Measurements from ENCODE around the gene DLX1. TPM values are rescaled to one million over a fixed set of nuclear protein-coding genes. Genes with fewer than 3 reads are reported as not detected.
"Not testable (repeated sequence)": the region's sequence is repeated elsewhere in the genome, so short reads cannot be mapped to it uniquely, and the experiment has no call there.

The DLX1 gene
- total RNA-seq, 1 donor from 2014 or later: not detected

DNA sequence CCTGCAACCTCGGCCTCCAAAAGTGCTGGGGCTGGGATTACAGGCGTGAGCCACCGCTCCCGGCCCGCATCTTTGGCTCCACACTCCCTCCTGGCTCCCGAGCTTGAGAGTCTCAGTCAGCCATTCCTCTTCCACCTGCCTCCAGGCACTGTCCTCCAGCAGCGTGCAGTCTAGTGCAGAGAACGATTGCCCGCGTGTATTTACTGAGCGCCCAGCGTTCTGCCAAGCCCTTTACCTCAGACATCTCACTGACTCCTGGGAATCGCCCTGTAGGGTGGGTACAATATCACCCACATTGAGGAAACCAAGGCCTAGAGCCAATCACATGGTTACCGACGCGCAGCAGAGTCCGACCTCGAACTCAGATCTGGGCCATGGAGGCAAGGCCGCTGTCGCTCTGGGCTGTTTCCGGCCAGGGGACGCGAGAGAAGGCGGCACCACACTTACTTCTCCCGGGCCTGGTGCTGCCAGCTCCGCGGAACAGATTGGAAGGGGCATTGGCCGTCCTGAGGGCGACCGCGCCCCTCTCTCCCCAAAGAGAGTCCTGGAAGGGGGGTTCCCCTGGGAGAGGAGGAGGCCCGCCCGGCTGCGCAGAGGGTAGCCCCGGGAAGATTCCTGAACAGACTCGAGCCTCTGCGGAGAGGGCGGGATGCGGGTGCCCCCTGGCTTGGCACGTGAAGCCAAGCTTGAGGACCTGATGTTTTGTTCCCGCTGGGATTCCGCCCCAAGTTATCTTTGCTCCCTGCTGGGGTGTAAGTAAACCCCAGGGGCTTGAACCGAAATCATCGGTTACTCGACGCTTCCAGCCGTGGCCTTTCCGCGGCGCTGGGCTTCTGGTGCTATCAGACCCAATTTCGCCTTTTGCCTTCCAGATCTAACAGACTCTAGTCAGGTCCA, 22.6 kb downstream of the DLX1 start:
- Histone ChIP-seq H3K36me3 (ENCODE audit: control insufficient read depth, insufficient read depth, low read length) (no peaks in the 10 kb centered on the region), H3K4me3 (ENCODE audit: low read depth, low read length) (no peak overlapping the region), H3K27me3 (ENCODE audit: control insufficient read depth, insufficient read depth, low read length) (peaks cover 19% of the 10 kb centered on the region)
- no peak for DNase-seq (ENCODE audit: low read depth)
- TF ChIP-seq, protein P1, sequence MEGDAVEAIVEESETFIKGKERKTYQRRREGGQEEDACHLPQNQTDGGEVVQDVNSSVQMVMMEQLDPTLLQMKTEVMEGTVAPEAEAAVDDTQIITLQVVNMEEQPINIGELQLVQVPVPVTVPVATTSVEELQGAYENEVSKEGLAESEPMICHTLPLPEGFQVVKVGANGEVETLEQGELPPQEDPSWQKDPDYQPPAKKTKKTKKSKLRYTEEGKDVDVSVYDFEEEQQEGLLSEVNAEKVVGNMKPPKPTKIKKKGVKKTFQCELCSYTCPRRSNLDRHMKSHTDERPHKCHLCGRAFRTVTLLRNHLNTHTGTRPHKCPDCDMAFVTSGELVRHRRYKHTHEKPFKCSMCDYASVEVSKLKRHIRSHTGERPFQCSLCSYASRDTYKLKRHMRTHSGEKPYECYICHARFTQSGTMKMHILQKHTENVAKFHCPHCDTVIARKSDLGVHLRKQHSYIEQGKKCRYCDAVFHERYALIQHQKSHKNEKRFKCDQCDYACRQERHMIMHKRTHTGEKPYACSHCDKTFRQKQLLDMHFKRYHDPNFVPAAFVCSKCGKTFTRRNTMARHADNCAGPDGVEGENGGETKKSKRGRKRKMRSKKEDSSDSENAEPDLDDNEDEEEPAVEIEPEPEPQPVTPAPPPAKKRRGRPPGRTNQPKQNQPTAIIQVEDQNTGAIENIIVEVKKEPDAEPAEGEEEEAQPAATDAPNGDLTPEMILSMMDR (IDR thresholded peaks at IDR 0.05; ENCODE audit: insufficient read depth, low read length, severe bottlenecking): no peak
- no peak for FAIRE-seq

DNA sequence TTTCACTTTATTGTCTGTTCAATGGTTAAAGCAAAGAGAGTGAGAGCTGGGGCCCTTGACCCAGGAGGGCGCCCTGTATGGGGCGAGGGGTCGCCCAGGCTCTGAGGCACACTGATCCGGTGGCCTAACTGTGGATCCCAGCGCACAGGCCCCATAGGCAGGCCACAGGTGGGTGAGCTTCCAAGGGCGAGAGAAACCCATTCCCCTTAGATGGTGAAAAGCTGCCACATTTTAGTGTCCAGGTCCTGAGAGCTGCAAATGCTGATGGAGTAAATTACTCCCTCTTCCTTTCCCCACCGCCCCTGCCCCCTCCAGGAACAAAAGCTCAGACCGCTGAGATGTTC, 23.3 kb downstream of the DLX1 start:
- TF ChIP-seq, protein P1 (IDR thresholded peaks at IDR 0.05; ENCODE audit: insufficient read depth, low read length, severe bottlenecking): no peak
- Histone ChIP-seq H3K27me3 (ENCODE audit: control insufficient read depth, insufficient read depth, low read length) (peaks cover 19% of the 10 kb centered on the region), H3K36me3 (ENCODE audit: control insufficient read depth, insufficient read depth, low read length) (no peaks in the 10 kb centered on the region), H3K4me3 (ENCODE audit: low read depth, low read length) (no peak overlapping the region)
- FAIRE-seq (no peak), DNase-seq (ENCODE audit: low read depth) (no peak)

DNA sequence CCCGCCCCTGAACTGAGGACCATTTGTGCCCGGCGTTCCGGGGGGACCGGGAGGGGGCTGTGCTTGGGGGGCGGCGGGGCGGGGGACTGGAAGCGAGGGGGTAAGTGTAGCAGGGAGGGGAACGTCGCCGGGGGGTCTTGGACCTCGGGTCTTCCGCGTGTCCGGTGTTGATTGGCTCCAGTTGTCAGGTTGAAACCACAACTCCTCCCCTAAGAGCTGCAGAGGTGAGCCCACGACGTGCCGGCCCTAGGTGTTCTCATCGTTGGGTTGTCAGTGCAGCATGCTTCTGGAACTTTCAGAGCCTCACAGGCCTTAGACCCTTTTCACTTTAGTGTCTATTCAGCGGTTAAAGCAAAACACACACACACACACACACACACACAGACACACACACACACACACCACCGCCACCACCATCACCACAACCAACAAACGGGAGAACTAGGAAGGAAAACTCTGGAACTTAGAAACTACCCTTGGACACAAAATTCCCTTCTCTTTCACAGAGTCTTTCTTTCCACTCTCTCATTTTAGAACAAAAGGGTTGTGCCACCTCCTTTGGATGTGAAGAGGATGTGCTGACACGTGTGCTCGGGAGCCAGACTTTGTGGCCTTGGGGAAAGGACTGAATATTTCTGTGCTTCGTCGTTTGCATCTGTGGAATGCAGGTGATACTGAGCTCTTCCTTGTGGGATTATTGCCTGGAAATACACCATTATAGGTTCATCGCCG, 24.1 kb downstream of the DLX1 start:
- DNase-seq (ENCODE audit: low read depth): no peak
- H3K36me3 ChIP-seq (ENCODE audit: control insufficient read depth, insufficient read depth, low read length): no peaks in the 10 kb centered on the region
- FAIRE-seq: no peak
- peaks cover 19% of the 10 kb centered on the region for H3K27me3 ChIP-seq (ENCODE audit: control insufficient read depth, insufficient read depth, low read length)
- no peak overlapping the region for H3K4me3 ChIP-seq (ENCODE audit: low read depth, low read length)
- TF ChIP-seq, protein P1 (IDR thresholded peaks at IDR 0.05; ENCODE audit: insufficient read depth, low read length, severe bottlenecking): no peak

DNA sequence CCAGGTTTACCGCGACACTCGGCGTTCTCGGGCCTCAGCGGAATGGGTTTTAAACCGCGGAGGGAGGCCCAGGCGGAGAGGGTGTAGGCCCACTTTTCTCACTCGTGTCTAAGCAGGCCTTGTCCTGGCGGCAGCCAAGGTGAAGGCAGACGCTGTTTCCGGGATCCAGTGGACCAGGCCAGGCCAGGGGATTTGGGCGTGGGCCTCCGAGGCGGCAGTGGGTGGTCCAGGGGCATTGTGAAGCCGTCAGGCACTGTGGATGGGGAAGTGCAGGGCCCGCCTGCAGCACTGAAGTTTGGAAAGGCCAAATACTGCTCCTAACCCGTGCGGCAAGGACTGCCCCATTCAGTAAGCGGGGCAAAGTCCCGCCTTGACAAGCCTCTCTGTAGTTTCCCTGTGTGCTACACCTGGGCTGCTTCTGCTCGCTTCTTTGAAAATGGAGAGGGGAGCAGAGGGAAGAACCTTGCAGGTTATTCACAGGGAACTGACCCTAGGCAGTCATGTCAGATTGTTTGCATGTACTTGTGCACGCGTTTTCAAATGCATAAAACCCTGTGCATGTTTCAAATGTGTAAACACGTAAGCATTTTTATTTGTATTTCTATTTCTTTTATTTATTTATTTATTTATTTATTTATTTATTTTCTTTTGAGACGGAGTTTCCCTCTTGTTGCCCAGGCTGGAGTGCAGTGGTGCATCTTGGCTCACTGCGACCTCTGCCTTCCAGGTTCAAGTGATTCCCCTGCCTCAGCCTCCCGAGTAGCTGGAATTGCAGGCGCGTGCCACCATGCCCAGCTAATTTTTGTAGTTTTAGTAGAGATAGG, 24.9 kb downstream of the DLX1 start:
- H3K4me3 ChIP-seq (ENCODE audit: low read depth, low read length): no peak overlapping the region
- no peak for FAIRE-seq
- H3K27me3 ChIP-seq (ENCODE audit: control insufficient read depth, insufficient read depth, low read length): peaks cover 19% of the 10 kb centered on the region
- DNase-seq (ENCODE audit: low read depth): no peak
- H3K36me3 ChIP-seq (ENCODE audit: control insufficient read depth, insufficient read depth, low read length): no peaks in the 10 kb centered on the region
- TF ChIP-seq, protein P1 (IDR thresholded peaks at IDR 0.05; ENCODE audit: insufficient read depth, low read length, severe bottlenecking): no peak

DNA sequence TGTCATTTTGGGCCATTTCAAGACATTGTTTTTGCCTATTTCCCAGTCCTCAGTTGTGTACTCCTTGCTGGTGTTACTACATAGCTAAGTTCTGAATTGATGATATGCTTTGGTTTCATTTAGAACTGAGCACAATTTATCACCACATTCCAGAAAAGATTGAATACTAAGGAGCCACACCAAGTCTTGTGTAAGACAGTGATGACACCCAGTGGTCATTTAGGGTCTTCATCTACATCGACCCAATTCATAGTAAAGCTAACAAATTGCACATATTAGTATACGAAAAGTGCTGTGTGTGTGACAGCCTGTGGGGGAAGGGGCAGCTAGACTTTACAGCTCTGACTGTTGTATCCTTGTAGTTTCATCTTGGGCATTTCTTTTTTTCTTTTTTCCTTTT, 28.3 kb downstream of the DLX1 start:
- H3K4me3 ChIP-seq (ENCODE audit: low read depth, low read length): no peak overlapping the region
- DNase-seq (ENCODE audit: low read depth): no peak
- FAIRE-seq: no peak
- no peaks in the 10 kb centered on the region for H3K36me3 ChIP-seq (ENCODE audit: control insufficient read depth, insufficient read depth, low read length)
- H3K27me3 ChIP-seq (ENCODE audit: control insufficient read depth, insufficient read depth, low read length): no peaks in the 10 kb centered on the region
- TF ChIP-seq, protein P1 (IDR thresholded peaks at IDR 0.05; ENCODE audit: insufficient read depth, low read length, severe bottlenecking): no peak

DNA sequence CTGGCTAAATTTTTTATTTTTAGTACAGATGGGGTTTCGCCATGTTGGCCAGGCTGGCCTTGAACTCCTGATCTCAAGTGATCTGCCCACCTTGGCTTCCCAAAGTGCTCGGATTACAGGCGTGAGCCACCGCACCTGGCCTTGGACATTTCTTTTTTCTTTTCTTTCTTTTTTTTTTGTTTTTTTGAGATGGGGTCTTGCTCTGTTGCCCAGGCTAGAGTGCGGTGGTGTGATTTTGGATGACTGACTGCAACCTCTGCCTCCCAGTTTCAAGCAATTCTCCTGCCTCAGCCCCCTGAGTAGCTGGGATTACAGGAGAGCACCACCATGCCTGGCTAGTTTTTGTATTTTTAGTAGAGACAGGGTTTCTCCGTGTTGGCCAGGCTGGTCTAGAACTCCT, 28.9 kb downstream of the DLX1 start:
- not testable (repeated sequence) for DNase-seq (ENCODE audit: low read depth)

More for the DNA sequence above, 28.9 kb downstream of the DLX1 start:
- not testable (repeated sequence) for H3K4me3 ChIP-seq (ENCODE audit: low read depth, low read length); H3K27me3 ChIP-seq (ENCODE audit: control insufficient read depth, insufficient read depth, low read length); FAIRE-seq; H3K36me3 ChIP-seq (ENCODE audit: control insufficient read depth, insufficient read depth, low read length)

All from bronchial epithelial cell (primary cell).